Upper lobe of left lung (tissue), 6 donors: Measurements from ENCODE around the gene DSPP. TPM values are rescaled to one million over a fixed set of nuclear protein-coding genes. Genes with fewer than 3 reads are reported as not detected.
"Not testable (repeated sequence)": the region's sequence is repeated elsewhere in the genome, so short reads cannot be mapped to it uniquely, and the experiment has no call there.

Experiments used
- ATAC-seq, 2 donors: fragments of 200-7000 bp; cut with Tn5 transposase; one replicate each; pipeline ENCODE4 v1.9.1; 2022; ENCODE audit warnings: mild to moderate bottlenecking in 2 of 2, moderate library complexity in 2 of 2; ENCODE audit not compliant: low FRiP score in 2 of 2
- DNase-seq, 2 donors: peaks; one replicate each; pipeline ENCODE4 v3.0.0-alpha.2; 2019 to 2020
- H3K27ac ChIP-seq, 4 donors: fragments of 200-600 bp; sonication (generic); one replicate each; pipeline ENCODE4 v1.5.1; 2016 to 2019
- H3K27me3 ChIP-seq, 4 donors: fragments of 200-600 bp; sonication (generic); one replicate each; pipeline ENCODE4 v1.5.1; 2017 to 2019
- H3K36me3 ChIP-seq, 4 donors: fragments of 200-600 bp; sonication (generic); one replicate each; pipeline ENCODE4 v1.5.1; 2016 to 2019
- H3K4me1 ChIP-seq, 4 donors: fragments of 200-600 bp; sonication (generic); one replicate each; pipeline ENCODE4 v1.5.1; 2018 to 2019
- H3K4me3 ChIP-seq, 4 donors: fragments of 200-600 bp; sonication (generic); one replicate each; pipeline ENCODE4 v1.5.1; 2017 to 2019; ENCODE audit warnings: mild to moderate bottlenecking in 2 of 4, moderate library complexity in 1 of 4
- H3K9me3 ChIP-seq, 4 donors: fragments of 200-600 bp; sonication (generic); one replicate each; pipeline ENCODE4 v1.5.1; 2018 to 2019
- CTCF ChIP-seq, 6 experiments: fragments of 450-650 bp in 4 of 6; fragments of 200-600 bp in 2 of 6; sonication (generic) in 2 of 6; IDR thresholded peaks; one replicate each; pipeline ENCODE4 v1.5.1; 2016 to 2019; ENCODE audit warnings: antibody characterized with exemption in 6 of 6
- EP300 ChIP-seq, 4 donors: sonication (generic); formaldehyde crosslinking; IDR thresholded peaks; one replicate each; pipeline ENCODE4 v1.5.1; 2017; ENCODE audit warnings: antibody characterized with exemption in 4 of 4, control low read depth in 2 of 4
- POLR2A ChIP-seq, 4 donors: fragments of 450-650 bp; IDR thresholded peaks; one replicate each; pipeline ENCODE4 v1.5.1; 2016 to 2017; ENCODE audit warnings: antibody characterized with exemption in 4 of 4, mild to moderate bottlenecking in 2 of 4
- POLR2AphosphoS5 ChIP-seq, 2 donors: sonication (generic); formaldehyde crosslinking; IDR thresholded peaks; one replicate each; pipeline ENCODE4 v1.5.1; 2017; ENCODE audit warnings: antibody characterized with exemption in 2 of 2
- WGBS, 2 donors: methylation state at CpG; one replicate each; pipeline ENCODE4 v1.1.5; 2017 to 2018; 5-methylcytosine and 5-hydroxymethylcytosine counted together
- total RNA-seq, 6 donors: library from RNA; depleted of rRNA in 4 of 6; stranded (reverse); fragments of >200 nt in 4 of 6; gene quantifications; one replicate each; pipeline versions ENCODE4 v1.1.0 to v1.2.1, GENCODE V29; 2016 to 2021
- donor health status: DM: no; HTN: no; CAD: no; lungs with moderate emphysema.
- donor health status: DM: no; HTN: yes; CAD: no; lungs with severe emphysema.

The DSPP gene
- total RNA-seq, 6 donors from 2014 or later: not detected

- Histone ChIP-seq H3K27ac (no peak overlapping the region), H3K27me3 (no peaks in the 10 kb centered on the region), H3K36me3 (no peaks in the 10 kb centered on the region), H3K4me3 (no peak overlapping the region), H3K9me3 (no peaks in the 10 kb centered on the region), H3K4me1 (no peaks in the 10 kb centered on the region)
- no peak for TF ChIP-seq EP300 (IDR thresholded peaks at IDR 0.05)
- TF ChIP-seq CTCF (IDR thresholded peaks at IDR 0.05): no peak
- TF ChIP-seq POLR2A (IDR thresholded peaks at IDR 0.05): no peak
- TF ChIP-seq POLR2AphosphoS5 (IDR thresholded peaks at IDR 0.05): no peak
- WGBS, 2 donors: 80 to 81% methylated on average over 2 of the region's 2 CpGs
- DNase-seq (no peak), ATAC-seq (no peak)
Measured at GRCh38 chr4:87567191-87567590, 41.1 kb upstream of the DSPP start.

- no peak for TF ChIP-seq POLR2AphosphoS5 (IDR thresholded peaks at IDR 0.05)
- TF ChIP-seq CTCF (IDR thresholded peaks at IDR 0.05): no peak
- TF ChIP-seq POLR2A (IDR thresholded peaks at IDR 0.05): no peak
- no peak for TF ChIP-seq EP300 (IDR thresholded peaks at IDR 0.05)
- no peak overlapping the region for H3K27ac ChIP-seq
Measured at GRCh38 chr4:87570290-87570805, 38.0 kb upstream of the DSPP start.

GRCh38 chr4:87574376-87574775 is 34.0 kb upstream of the DSPP start:
- H3K27me3 ChIP-seq, H3K9me3 ChIP-seq, DNase-seq, H3K27ac ChIP-seq, H3K4me1 ChIP-seq, H3K36me3 ChIP-seq, H3K4me3 ChIP-seq, ATAC-seq: not testable (repeated sequence)

More at GRCh38 chr4:87570290-87570805, 38.0 kb upstream of the DSPP start:
- ATAC-seq (no peak), DNase-seq (no peak)
- Histone ChIP-seq H3K36me3 (no peaks in the 10 kb centered on the region), H3K27me3 (no peaks in the 10 kb centered on the region), H3K9me3 (no peaks in the 10 kb centered on the region), H3K4me1 (no peaks in the 10 kb centered on the region), H3K4me3 (no peak overlapping the region)
- 62 to 71% methylated on average over 5 of the region's 5 CpGs for whole genome bisulfite sequencing, 2 donors

- Histone ChIP-seq H3K27ac (no peak overlapping the region), H3K36me3 (no peaks in the 10 kb centered on the region), H3K9me3 (no peaks in the 10 kb centered on the region), H3K4me3 (no peak overlapping the region), H3K27me3 (no peaks in the 10 kb centered on the region), H3K4me1 (no peaks in the 10 kb centered on the region)
- DNase-seq (no peak), ATAC-seq (peak in 1 of 2 donors; percentile 65)
- TF ChIP-seq CTCF (IDR thresholded peaks at IDR 0.05) (no peak), POLR2AphosphoS5 (IDR thresholded peaks at IDR 0.05) (no peak), EP300 (IDR thresholded peaks at IDR 0.05) (no peak), POLR2A (IDR thresholded peaks at IDR 0.05) (no peak)
- 55 to 71% methylated on average over 3 of the region's 3 CpGs for WGBS, 2 donors
Measured at GRCh38 chr4:87574996-87575395, 33.3 kb upstream of the DSPP start.

- Histone ChIP-seq H3K27me3 (no peaks in the 10 kb centered on the region), H3K4me3 (no peak overlapping the region), H3K9me3 (no peaks in the 10 kb centered on the region), H3K27ac (no peak overlapping the region), H3K4me1 (no peaks in the 10 kb centered on the region), H3K36me3 (no peaks in the 10 kb centered on the region)
- 63 to 84% methylated on average over 1 of the region's 1 CpG for WGBS, 2 donors
- no peak for ATAC-seq
- DNase-seq: no peak
- TF ChIP-seq CTCF (IDR thresholded peaks at IDR 0.05) (no peak), POLR2AphosphoS5 (IDR thresholded peaks at IDR 0.05) (no peak), EP300 (IDR thresholded peaks at IDR 0.05) (no peak), POLR2A (IDR thresholded peaks at IDR 0.05) (no peak)
Measured at GRCh38 chr4:87575408-87575807, 32.9 kb upstream of the DSPP start.
